Fibroblast of upper back skin (primary cell): ENCODE data around the gene C1orf116.
A peak's percentile ranks its signal among the peaks of the same experiment; 100 is the strongest.
"Not testable (repeated sequence)": the region's sequence is repeated elsewhere in the genome, so short reads cannot be mapped to it uniquely, and the experiment has no call there.

Source experiments
- DNase-seq: peaks from one replicate; pipeline ENCODE4 v3.0.0-alpha.2; 2013

Gene C1orf116

DNA sequence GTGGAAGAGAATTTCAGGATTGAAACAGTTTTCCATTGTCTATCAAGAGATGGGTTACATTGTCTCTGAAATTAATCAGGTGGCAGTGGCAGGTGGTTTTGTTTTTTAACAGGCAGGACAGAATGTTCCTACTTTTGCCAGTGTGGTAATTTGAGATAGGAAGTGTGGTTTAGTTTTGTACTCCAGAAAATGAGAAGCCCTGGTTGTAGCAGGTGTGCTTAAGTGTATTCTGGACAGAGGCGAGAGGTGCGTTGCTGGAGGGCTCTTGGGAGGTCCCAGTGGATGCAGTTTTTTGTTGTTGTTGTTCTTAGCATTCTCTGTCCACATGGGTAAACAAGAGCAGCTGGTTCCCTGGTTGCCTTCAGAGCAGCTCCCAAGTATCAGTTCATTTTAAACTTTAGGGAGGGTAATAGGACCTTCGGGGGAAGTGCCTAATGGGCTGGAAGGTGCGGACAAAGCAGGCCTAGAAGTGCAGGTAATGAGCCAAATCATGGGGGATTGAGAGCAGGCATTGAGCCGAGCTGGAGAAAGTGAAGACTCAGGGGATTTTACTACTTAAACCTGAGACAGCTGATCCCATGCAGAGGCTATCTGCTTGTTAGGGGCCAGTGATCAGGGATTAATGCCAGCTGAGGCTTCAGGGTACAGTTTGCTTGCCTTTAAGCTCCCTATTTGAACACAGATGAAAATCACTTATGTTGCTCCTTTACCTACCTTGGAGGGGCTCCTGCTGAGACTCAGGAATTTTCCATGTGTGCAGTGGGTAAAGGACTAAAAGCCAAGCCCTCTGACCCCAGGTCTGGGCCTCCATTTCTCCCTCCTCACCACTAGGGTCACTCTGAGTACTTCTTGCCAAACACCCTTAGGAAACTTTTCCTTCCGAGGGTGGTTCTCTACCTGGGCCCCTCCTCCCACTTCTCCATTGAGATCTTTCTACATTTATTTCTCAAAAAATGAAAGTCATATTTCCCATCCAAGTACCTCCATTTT, 26.6 kb upstream of the C1orf116 start:
- DNase-seq, result no peak

DNA sequence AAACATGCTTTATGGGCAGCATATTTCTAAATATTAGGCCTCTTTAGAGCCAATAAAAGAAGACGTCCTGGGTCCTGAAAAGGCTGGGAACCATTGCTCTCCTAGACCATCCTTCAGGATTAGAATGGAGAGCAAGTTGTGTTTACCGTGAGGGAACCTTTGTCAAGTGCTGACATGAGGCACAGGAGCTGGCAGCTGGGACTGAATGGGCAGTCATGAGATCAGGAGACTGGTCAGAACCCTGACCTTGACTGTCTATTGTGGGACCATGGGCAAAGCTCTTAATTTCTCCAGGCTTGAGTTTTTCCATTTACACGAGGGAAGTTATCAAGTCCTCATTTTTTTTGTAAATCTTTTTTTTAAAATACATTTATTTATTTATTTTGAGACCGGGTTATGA, 25.7 kb upstream of the C1orf116 start:
- DNase-seq, result no peak

DNA sequence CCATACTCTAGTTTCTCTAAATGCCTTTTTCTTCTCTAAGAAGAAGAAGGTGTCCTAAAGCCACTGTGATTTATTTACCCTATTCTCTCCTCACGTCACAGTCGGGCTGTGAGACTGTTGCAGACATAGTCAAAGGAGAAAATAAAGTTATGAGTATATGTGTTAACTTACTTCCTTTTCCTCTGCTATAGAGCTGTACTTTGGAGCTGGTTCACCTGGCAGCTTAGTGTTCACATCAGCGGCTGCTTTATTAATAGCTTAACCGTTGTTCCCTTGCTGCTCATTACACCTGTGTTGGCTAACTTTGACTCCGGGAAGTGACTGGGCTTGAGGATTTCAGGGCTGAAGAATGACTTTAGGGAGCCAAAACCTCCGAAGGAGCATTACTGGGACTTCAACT, 24.1 kb upstream of the C1orf116 start:
- DNase-seq, result no peak

DNA sequence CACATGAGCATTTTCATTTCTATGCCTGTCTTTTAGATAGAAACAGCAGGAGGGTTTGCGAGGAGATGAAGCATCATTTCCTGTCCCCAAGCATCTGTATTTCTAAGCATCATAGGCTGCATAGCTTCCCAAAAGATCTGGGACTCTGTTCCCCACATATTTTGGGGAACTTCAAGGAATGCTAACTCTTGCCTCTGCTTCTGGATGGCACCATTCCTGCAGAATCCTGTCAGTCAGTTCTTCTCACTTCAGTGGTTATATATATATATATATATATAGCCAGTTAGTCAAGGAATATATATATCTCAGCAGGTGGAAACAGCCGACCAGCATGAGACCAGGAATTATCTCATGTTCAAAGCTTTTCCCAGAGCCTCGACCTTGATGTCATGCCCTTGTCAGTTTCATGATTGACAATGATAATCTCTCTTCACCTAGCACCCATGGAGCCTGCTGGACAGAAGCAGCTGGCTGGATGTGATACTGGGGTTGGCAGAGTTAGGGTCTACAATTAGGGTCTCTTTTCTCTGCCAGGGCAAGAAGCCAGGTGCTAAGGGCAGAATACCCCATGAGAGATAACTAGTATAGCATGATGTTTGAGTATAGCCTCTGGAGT, 22.9 kb upstream of the C1orf116 start:
- no peak for DNase-seq

DNA sequence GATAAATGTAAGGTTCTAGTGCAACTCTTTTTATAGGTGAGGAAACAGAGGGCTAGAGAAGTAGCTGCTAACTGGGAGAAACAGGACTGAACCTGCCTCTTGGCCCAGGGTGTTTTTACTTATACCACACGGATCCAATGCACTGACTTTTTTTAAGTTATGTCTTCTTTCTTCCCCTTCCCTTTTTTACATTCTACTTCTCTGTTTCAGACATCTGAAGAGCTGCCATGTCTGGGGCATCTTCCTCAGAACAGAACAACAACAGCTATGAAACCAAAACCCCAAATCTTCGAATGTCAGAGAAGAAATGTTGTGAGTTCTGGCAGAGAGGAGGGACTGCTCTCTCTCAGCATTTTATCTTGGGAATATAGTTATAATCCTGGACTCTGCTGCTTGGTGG, 21.9 kb upstream of the C1orf116 start:
- no peak for DNase-seq

DNA sequence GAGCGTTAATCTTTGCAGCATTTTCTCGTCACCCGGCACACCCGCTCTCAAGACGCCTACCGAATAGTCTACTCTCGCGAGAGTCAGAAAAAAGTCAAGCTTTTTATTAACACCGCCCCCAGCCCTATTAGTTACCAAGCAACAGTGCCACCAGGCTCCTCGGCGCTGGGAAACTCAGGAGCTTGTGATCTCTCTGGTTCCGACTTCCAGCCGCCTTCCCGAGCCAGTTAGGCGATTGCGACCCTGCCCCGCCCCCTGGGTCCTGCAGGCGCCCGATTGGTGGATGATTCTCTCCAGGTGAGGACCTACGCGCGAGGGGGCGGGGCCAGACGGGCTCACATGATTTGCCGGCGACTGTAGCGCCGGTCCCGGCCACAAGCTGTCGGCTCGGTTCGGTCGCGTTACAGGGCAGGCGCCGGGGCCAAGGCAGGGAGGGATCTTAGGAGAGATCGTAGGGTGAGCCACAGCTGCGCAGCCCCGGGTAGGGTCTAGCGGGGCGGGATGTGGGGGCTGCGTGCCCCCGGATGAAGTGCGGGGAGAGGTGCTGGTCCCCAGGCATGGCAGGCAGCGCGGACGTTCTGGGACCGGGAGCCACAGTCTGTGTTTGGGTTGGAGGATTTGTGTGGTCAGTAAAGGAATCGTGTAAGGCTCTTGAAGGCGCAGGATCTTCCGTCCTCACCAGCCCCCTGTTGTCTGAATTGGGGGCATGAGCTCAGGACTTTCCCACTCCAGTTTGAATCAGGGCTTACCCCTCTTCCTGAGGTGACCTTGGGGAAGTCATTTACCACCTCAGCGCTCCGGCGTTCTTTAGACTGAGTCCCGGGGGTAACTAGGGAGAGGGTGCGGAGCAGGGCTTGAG, 20.6 kb upstream of the C1orf116 start, which contains the start of gene PFKFB2:
Gene PFKFB2 (plus strand): TSS at position 365 of the 859 bp plus-strand sequence. CDS start 1,443 bp downstream, outside the sequence.
- peak; percentile 93 for DNase-seq

DNA sequence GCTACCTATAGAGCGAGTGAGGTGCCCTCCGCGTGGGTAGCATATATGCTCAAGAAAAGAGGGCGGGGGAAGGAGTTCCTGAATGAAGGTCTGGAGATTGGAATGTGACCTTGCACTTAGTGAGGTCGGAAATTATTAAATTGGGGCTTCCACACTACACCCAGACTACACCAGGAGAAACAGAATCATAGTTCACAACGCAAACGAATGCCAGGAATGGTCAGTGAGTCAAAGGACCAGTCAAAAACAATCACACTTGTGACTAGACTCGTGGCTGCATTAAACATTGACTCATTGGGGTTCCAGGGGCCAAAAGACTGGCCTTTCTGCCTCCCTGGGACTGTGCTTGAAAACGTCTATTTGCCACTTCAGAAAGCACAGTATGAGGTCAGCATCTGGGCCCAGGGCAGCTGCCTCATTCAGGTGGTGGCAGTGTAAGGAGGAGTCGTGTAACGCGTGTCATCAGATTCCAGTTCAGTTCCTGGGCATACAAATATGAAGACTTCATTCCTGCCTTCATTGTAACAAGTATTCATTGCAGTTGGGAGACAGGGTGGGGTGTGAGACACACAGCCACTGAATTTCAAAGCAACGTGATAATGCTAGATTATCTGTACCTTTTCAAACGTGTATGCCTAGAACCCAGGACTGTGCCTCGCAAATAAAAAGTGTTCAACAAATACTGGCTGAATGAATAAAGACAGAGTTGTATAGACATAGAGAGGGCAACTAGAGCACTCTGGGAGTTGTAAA, 18.8 kb upstream of the C1orf116 start, which contains the start of gene YOD1:
Gene YOD1 (minus strand): TSS at position 18 of the 753 bp plus-strand sequence. CDS start 178 bp downstream, outside the sequence.
- no peak for DNase-seq

DNA sequence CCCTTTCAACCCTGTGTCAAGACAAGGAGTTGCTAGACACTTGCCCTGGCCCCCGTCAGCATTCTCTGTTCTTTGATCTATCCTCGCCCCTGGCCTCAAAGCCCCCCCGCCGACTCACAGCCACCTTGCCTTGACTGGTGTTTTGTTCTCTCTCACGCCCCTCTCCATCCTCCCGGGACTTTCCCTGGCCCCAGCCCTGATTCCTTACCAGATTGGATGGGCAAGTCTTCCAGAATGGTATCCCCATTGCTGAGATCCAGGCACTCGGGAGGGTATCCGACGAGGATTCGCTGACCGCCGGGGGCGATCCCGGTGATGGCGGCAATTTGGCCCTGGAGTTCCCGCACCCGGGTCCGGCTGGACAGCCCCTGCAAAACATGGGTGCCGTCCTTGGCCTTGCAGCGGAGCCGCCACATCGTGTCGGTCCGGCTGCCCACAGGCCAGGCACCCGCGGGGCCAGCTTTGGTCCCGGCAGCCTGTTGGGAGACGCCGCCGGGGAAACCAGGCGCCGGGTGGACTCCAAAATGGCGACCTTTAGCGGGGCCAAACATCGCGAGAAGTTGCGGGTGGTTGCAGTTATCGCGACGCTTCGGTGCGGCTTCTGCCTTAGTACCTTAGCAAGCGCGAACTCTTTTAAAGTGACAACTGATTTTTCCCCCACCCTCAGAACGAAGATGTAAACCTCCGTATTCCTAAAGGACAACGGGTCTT, 18.1 kb upstream of the C1orf116 start:
- DNase-seq, result peak; percentile 94

DNA sequence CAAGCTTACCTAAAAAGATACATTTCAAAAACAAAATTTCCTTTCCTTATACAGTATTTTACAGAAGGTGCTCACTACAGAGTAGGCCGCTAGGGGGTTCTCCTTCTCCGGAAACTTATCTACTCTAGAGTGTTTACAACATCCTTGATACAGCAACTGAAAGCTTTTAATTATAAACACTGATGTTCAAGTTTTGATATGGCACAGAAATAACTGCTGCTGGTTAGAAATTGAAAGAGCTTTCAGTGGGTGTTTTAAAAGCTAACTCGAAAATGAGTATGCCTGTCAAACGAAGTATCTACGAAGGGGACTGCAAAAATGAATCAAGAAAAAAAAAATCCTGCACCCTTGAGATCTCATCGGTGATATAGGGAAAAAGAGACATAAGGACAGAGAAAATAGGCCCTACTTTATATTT, 17.4 kb upstream of the C1orf116 start:
- peak; percentile 45 for DNase-seq

DNA sequence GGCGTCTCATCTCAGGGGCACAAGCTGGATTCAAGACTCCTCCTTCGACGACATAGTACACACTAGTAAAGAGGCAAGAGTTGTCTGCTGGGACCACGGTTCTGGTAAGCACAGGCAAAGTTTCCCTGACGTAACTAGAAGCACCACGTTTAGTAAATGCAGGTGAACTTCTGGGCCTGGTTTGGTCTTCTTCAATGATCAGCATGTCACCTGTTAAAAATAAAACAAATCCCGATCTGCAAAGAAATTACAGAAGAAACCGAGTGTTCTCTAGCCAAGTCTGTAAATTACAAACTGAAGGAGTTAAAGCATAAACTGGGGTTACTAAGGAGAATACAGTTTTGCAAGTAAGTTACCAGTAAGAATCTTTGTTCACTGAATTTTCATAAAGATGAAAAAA, 17.0 kb upstream of the C1orf116 start:
- DNase-seq, result no peak

DNA sequence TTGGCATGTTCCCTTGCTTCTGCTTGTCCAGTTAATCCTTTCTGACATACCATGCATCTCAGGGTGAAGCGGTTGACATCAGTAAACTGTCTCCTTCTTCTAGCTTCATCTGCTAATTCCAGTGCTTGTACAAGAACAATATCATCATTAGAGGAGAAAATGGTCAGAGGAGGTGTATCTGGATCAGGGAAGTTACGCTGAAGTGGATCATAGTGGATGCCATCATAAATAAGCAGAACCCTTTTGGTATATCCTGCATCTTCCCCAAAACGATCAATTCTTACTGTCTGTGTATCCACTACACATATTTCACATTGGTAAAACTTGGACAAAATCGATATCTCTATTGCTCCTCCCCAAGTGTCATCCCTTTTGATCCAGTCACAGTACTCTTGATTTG, 16.5 kb upstream of the C1orf116 start:
- no peak for DNase-seq

DNA sequence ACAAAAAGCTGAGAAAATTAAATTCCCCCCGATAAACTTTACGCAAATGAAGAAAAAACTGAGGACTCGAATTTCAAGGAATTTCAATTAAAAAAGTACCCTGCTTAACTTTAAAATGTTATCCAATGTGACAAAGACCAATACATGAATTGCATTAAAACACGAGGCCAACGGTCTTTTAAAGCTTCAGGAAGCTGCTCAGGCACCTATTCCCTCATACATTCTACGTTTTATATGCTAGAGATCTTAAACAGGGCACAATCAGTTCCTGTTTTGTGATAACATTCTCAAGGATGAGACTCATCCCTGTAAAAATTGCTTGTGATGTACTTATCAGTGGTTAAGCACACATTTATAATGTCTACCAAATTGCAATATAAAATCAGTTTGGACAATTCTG, 15.5 kb upstream of the C1orf116 start:
- DNase-seq, result no peak

DNA sequence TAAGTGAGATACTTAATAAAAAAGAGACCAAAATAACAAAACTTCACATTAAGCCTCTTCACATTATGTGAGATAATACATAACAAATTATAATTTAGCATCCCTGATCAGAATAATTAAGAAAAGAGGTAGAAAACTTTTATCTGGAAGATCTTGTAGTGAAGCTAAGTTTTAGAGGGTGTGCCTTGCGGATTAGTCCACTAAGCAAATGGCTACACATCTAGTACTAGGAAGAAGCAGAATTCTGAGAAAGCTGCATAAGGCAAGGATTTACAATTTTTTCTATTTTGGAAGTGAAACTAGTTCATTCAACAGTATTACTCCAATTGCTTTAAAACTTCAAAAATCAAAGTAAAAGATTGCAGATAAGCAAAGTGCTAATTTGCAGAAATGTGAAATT, 14.9 kb upstream of the C1orf116 start:
- no peak for DNase-seq

DNA sequence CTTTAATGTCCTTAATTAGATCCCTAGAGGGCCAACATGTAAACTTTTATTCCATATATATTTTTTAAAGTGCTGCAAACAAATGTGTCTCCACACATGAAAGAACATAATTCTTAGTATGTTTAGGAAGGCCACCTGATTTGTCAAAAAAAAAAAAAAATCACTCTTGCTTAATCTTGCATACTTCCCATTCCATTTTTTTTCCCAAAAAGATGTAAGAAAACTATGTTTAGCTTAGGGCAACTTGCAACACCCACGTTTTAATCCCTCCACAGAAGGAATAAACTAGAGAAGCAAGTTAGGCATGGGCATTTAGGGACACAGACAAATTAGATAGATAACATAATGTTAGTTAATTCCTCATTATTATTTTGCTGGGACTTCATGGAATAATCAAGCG, 12.9 kb upstream of the C1orf116 start:
- DNase-seq, result no peak

DNA sequence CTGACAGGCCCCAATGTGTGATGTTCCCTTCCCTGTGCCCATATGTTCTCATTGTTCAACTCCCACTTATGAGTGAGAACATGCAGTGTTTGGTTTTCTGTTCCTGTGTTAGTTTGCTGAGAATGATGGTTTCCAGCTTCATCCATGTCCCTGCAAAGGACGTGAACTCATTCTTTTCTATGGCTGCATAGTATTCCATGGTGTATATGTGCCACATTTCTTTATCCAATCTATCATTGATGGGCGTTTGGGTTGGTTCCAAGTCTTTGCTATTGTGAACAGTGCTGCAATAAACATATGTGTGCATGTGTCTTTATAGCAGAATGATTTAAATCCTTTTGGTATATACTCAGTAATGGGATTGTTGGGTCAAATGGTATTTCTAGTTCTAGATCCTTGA, 8.8 kb upstream of the C1orf116 start:
- DNase-seq, result not testable (repeated sequence)

DNA sequence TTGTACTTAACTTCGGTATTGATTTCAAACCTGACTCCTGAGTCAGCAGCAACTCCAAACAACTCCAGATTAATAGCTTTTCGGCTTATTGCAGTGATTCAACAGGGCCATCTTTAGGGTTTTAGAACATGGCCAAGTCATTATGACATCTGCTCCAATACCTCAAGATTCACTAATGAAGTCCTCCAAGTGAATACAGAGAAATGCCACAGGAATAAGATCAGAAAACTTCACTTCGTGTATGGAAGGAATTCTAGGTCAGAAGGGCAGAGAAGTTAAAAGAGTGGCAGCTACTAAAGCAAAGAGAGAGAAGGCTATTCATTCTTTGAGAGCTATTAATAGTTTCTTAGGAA, 7.6 kb upstream of the C1orf116 start:
- DNase-seq, result peak; percentile 74

DNA sequence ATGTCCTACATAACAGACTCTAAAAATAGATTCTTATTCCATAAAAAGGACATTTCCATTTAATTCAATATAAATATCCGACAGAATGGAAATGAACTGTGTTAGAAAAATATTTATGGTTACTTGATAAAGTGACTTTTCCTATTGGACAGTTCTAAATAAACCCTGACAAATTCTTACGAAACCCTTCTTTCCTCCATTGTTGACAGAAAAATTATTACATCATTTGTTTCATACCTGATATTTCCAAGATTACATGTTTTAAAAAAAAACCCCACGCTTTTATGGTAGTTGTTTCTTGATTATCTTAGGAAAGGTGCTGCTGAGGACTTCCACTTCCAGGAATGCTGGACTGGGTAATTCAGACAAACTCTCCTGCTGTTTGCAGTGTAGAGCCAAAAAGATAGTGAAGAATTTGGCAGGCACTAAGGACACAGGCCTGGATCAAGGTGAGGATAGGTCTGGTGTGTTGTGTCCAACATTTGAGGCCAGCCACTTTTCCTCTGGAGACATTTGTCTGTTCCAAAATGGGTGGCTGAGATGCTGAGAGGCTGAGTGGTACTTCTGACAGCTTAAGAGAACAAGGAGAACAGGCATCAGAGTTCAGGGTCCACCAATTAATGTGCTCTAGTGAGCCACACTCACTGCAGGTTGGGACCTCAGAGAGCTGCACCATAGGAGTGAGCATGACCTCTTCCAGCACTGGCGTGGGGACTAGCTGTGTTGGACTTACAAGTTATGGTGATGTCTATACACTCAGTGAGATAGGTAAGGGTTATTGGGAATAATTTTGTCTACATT, 7.0 kb upstream of the C1orf116 start:
- no peak for DNase-seq

DNA sequence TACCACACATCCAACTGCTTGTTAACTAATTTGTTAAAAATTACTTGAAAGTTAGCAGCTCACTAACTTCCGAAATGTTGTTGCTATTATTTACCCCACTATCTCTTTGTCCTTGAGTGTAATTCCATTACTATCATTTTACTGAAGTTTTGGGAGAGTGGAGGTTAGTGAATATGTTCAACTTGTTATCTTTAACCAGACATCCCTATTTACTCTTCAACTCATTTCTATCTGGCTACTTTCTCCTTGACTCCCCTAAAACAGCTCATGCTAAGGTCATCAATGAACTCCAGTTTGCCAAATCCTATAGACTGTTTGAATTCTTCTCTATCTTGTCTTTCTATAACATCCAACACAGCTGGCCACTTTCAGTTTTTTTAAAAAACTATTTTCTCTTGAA, 4.3 kb upstream of the C1orf116 start:
- DNase-seq, result no peak

DNA sequence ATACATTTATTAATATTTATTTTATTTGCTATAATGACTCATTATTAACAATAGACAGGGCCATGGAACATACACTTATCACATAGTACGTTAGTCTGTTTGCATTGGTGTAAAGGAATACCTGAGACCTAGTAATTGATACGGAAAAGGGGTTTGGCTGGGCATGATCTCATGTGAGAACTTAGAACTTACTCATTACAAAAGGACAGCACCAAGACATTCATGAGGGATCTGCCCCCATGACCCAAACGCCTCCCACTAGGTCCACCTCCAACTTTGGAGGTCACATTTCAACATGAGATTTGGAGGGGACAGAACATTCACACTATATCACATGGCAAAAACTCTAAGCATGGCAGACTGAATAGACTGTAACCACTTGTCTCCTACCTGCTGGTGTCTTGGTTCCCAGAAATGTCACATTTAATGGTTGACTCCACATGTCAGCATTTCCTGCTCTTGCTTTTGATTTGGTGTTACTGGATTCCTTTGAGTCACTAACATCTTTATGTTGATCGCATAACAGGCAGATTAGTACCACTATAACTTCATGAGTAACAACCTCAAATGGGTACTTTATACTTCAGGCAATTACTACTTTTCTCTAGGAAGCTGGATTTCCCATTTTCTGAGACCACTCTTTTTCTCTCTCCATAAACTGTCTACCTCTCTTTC, 3.5 kb upstream of the C1orf116 start:
- no peak for DNase-seq

DNA sequence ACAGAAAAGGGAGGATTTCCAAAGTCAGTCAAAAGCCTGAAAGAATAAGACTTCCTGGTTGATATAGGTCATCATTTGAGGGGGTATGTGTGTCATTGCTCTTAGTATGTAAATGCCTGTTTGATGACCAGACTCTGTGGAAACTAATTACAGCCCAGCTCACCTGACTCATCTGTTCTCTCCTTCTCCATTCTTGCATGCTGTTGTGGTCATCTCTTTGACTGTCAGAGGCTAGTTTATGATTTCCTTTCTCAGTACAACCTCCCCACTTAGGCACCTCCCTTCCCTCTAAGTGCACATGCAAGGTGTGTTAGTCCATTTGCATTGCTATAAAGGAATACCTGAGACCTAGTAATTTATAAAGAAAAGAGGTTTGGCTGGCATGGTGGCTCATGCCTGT, 2.4 kb upstream of the C1orf116 start:
- DNase-seq, result peak; percentile 81
